SJSA1 (cell line): ENCODE measurements around the gene SMIM1. TPM values are rescaled to one million over a fixed set of nuclear protein-coding genes. Genes with fewer than 3 reads are reported as not detected.

Experiments
- DNase-seq, 2 experiments: peaks; one replicate each; pipeline ENCODE4 v3.0.0-alpha.2; 2015 to 2020; ENCODE audit warnings: low spot score in 2 of 2, low read depth in 1 of 2
- H3K27ac ChIP-seq: fragments of 250-450 bp; sonication (Bioruptor Pico); 2 replicates; pipeline ENCODE4 v1.5.1; 2020; ENCODE audit warnings: mild to moderate bottlenecking, moderate library complexity
- H3K27me3 ChIP-seq: fragments of 250-450 bp; sonication (Bioruptor Pico); replicated peaks from 2 replicates; pipeline ENCODE4 v1.5.1; 2020; ENCODE audit warnings: mild to moderate bottlenecking, moderate library complexity
- H3K36me3 ChIP-seq: fragments of 250-450 bp; sonication (Bioruptor Pico); 2 replicates; pipeline ENCODE4 v1.5.1; 2020; ENCODE audit warnings: mild to moderate bottlenecking
- H3K4me1 ChIP-seq: fragments of 250-450 bp; sonication (Bioruptor Pico); replicated peaks from 2 replicates; pipeline ENCODE4 v1.6.1; 2021; ENCODE audit warnings: mild to moderate bottlenecking
- H3K4me3 ChIP-seq: fragments of 250-450 bp; sonication (Bioruptor Pico); 2 replicates; pipeline ENCODE4 v1.5.1; 2020; ENCODE audit warnings: mild to moderate bottlenecking
- H3K9me3 ChIP-seq: fragments of 250-450 bp; sonication (Bioruptor Pico); replicated peaks from 2 replicates; pipeline ENCODE4 v1.5.1; 2020; ENCODE audit warnings: mild to moderate bottlenecking
- total RNA-seq: library from RNA; depleted of rRNA; stranded (reverse); fragments of >200 nt; shearing (Covaris generic); gene quantifications from 2 replicates; pipeline ENCODE4 v1.2.3, GENCODE V29; 2014

Gene SMIM1
- total RNA-seq, 1 experiment from 2014 or later: not detected

DNA sequence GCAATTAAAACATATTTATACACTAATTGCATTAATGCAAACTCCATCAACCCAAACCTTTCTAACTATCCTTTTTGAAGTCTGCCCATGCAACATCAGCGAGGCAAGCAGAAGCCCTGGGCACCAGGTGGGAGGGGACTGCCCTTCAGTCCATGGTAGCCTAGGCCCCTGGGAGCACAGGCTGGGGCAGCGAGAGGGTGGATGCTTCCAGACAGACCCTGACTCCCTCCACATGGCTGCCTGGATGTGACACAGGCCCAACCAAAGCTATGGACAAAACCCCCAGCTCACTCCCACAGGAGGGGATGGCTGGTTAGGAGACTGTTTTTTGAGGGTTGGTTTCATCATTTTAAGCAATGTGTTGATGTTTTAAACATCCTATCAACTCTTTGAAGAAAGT lies 41.5 kb downstream of the SMIM1 start:
- Histone ChIP-seq H3K27me3 (no peaks in the 10 kb centered on the region), H3K4me1 (no peaks in the 10 kb centered on the region), H3K9me3 (no peaks in the 10 kb centered on the region), H3K36me3 (no peaks in the 10 kb centered on the region), H3K27ac (no peak overlapping the region), H3K4me3 (no peak overlapping the region)
- no peak for DNase-seq

- DNase-seq: no peak
- no peaks in the 10 kb centered on the region for H3K27me3 ChIP-seq
- H3K27ac ChIP-seq: no peak overlapping the region
- no peaks in the 10 kb centered on the region for H3K9me3 ChIP-seq
- H3K36me3 ChIP-seq: no peaks in the 10 kb centered on the region
- H3K4me1 ChIP-seq: no peaks in the 10 kb centered on the region
- H3K4me3 ChIP-seq: no peak overlapping the region
Observed at GRCh38 chr1:3814771-3815561, 42.4 kb downstream of the SMIM1 start.

DNA sequence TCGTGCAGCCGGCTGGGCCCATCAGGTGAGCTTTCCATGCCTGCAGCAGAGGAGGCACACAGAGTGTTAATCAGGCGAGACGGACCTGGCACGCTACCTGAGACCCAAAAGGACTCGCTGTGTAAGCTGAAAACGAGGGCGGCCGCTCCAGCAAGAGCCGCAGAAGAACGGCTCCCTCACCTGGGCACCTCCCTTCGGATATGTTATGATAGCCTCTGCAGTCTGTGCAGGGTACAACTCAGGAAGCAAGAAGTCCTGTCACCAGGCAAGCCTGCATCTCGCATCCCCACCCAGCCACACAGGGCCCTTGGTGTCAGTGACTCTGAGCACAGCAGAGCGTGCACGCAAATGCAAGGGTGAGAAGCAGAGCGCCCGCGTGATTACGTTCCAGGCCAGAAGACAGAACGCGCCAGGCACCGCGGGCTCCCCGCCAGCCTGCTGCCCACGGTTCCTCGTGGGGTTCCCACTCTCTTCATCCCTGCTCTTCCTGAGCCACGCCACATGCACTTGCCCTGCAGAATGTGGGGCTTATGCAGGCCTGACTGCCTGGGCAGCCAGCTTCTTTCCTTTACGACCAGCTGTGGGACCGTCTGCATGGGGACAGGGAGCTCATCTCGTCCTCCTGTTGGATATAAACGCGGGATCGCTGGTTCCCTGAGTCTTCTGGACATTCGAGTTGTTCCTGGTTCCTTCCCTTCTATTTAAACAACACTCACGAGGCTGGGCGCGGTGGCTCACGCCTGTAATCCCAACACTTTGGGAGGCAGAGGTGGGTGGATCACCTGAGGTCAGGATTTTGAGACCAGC lies 44.0 kb downstream of the SMIM1 start:
- no peaks in the 10 kb centered on the region for H3K9me3 ChIP-seq
- DNase-seq: no peak
- no peaks in the 10 kb centered on the region for H3K4me1 ChIP-seq
- peaks cover 7% of the 10 kb centered on the region; the same call in 1 of the 2 replicates for H3K36me3 ChIP-seq
- H3K27ac ChIP-seq: no peak overlapping the region
- H3K27me3 ChIP-seq: no peaks in the 10 kb centered on the region
- no peak overlapping the region for H3K4me3 ChIP-seq

- no peak overlapping the region for H3K27ac ChIP-seq
- no peaks in the 10 kb centered on the region for H3K4me1 ChIP-seq
- no peaks in the 10 kb centered on the region for H3K27me3 ChIP-seq
- H3K4me3 ChIP-seq: no peak overlapping the region
- H3K36me3 ChIP-seq: peaks cover 7% of the 10 kb centered on the region; the same call in 1 of the 2 replicates
- no peak for DNase-seq
- H3K9me3 ChIP-seq: no peaks in the 10 kb centered on the region
Observed at GRCh38 chr1:3817138-3817740, 44.7 kb downstream of the SMIM1 start.

DNA sequence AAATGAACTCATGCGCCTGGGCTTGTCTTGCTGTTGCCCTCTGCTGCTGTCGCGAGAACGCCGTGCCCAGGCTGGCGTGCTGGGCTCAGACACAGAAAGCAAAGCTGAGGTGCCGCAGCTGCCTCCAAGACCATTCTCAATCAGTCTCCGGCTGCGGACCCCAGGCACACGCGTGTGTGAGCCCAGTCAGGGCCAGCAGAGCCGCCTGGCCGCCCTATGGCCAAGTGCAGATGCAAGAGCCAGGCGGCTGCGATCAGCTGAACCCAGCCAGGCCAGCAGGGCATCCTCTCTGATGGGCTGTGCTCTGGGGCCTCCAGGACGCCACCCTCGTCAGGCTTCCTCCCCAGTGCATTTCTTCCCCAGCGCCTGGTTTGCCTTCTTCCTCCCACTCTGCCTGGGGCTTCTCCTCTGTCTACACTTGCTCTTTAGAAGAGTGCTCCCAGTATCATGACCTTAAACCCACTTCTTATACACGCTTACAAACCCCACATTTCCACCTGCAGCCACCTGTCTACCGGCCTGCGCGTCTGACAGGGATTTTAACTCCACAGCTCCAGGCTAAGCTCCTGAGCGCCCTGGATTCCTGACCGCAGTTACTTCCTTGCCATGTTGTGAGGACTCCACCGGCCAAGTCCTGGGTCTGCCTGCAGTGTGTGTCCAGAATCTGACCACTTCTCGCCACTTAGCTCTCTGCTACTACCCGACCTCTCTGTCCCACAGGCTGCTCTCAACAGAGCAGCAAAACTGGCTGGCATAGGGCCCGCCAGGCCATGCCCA lies 45.5 kb downstream of the SMIM1 start:
- Histone ChIP-seq H3K4me3 (no peak overlapping the region), H3K4me1 (no peaks in the 10 kb centered on the region), H3K27me3 (no peaks in the 10 kb centered on the region), H3K27ac (no peak overlapping the region), H3K36me3 (peaks cover 12% of the 10 kb centered on the region), H3K9me3 (no peaks in the 10 kb centered on the region)
- DNase-seq: no peak

DNA sequence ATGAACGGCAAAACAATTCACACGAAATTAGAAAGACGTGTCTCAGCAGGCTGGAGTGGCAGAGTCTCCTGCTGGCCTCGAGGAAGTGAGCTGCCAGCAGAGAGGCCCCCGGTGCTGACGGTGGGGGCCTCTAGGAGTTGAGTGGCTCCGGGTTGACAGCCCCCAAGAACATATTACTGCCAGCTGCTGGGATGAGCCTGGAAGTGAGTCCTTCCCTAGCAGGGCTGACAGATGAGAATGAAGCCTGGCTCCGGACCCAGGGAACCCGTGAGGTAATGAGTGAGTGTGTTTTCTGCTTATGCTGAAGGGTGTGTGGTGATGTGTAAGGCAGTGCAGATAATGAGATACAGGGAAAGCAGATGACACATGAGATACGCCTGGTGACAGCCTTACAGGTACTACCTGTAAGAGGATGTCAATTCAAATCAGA lies 47.2 kb downstream of the SMIM1 start:
- no peak for DNase-seq
- Histone ChIP-seq H3K36me3 (peaks cover 17% of the 10 kb centered on the region), H3K27ac (no peak overlapping the region), H3K9me3 (no peaks in the 10 kb centered on the region), H3K4me3 (no peak overlapping the region), H3K4me1 (no peaks in the 10 kb centered on the region), H3K27me3 (no peaks in the 10 kb centered on the region)

GRCh38 chr1:3820316-3820715 lies 47.8 kb downstream of the SMIM1 start:
- no peaks in the 10 kb centered on the region for H3K4me1 ChIP-seq
- H3K27ac ChIP-seq: no peak overlapping the region
- H3K27me3 ChIP-seq: no peaks in the 10 kb centered on the region
- H3K4me3 ChIP-seq: no peak overlapping the region
- peaks cover 17% of the 10 kb centered on the region for H3K36me3 ChIP-seq
- no peaks in the 10 kb centered on the region for H3K9me3 ChIP-seq
- DNase-seq: no peak

- Histone ChIP-seq H3K4me3 (no peak overlapping the region), H3K27ac (no peak overlapping the region), H3K4me1 (no peaks in the 10 kb centered on the region), H3K36me3 (peaks cover 20% of the 10 kb centered on the region), H3K27me3 (no peaks in the 10 kb centered on the region), H3K9me3 (no peaks in the 10 kb centered on the region)
- no peak for DNase-seq
Observed at GRCh38 chr1:3821004-3821403, 48.5 kb downstream of the SMIM1 start.

- Histone ChIP-seq H3K9me3 (no peaks in the 10 kb centered on the region), H3K4me1 (no peaks in the 10 kb centered on the region), H3K36me3 (peaks cover 21% of the 10 kb centered on the region), H3K27me3 (no peaks in the 10 kb centered on the region), H3K27ac (no peak overlapping the region), H3K4me3 (no peak overlapping the region)
- DNase-seq: no peak
Observed at GRCh38 chr1:3821447-3821846, 48.9 kb downstream of the SMIM1 start.

DNA sequence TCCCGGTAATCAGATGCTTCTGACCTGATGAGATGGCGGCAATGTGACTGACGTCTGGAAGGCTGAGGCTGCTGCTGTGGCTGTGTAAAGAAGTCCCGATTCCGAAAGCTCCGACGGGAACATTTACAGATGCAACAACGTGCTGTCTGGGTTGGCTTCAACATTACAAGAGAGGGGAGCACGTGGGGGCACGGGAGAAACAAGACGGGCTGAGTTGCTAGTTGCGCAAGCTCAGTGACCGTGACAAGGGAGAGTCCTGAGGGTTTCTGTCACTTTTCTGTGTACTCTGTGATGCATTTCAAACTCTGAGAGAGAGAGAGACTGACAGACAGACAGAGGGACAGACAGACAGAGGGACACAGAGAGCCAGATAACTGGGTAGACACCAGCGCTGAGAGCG lies 49.4 kb downstream of the SMIM1 start:
- Histone ChIP-seq H3K4me3 (no peak overlapping the region), H3K36me3 (peaks cover 21% of the 10 kb centered on the region), H3K4me1 (no peaks in the 10 kb centered on the region), H3K9me3 (no peaks in the 10 kb centered on the region), H3K27ac (no peak overlapping the region), H3K27me3 (no peaks in the 10 kb centered on the region)
- DNase-seq: no peak

DNA sequence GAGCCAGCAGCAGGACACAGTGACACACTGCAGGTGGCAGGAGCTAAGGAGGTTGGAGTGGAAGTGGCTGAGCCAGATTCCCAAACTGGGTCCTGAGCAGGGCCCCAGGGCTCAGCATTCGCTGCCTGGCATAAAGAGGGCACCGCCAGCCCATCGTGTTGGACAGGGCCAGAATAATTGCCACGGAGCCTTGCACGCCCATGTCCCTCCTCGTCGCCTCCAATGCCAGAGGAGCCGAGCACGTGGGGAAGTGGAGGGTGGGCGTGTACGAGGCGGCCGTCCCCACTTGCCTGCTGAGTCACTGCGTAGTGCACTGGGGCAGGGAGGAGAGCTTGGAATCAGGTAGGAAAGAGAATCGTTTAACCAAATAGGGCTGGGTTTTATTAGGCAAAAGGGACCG lies 49.9 kb downstream of the SMIM1 start:
- H3K9me3 ChIP-seq: no peaks in the 10 kb centered on the region
- H3K4me1 ChIP-seq: no peaks in the 10 kb centered on the region
- no peak overlapping the region for H3K27ac ChIP-seq
- H3K36me3 ChIP-seq: peaks cover 21% of the 10 kb centered on the region
- no peak for DNase-seq
- H3K4me3 ChIP-seq: no peak overlapping the region
- no peaks in the 10 kb centered on the region for H3K27me3 ChIP-seq

GRCh38 chr1:3824650-3825049 lies 52.1 kb downstream of the SMIM1 start:
- no peak overlapping the region for H3K27ac ChIP-seq
- H3K36me3 ChIP-seq: peaks cover 37% of the 10 kb centered on the region
- H3K9me3 ChIP-seq: no peaks in the 10 kb centered on the region
- H3K4me3 ChIP-seq: no peak overlapping the region
- H3K27me3 ChIP-seq: no peaks in the 10 kb centered on the region
- no peak for DNase-seq
- no peaks in the 10 kb centered on the region for H3K4me1 ChIP-seq

GRCh38 chr1:3825356-3825755 lies 52.8 kb downstream of the SMIM1 start:
- H3K4me3 ChIP-seq: no peak overlapping the region
- H3K4me1 ChIP-seq: no peaks in the 10 kb centered on the region
- no peak for DNase-seq
- no peaks in the 10 kb centered on the region for H3K27me3 ChIP-seq
- no peak overlapping the region for H3K27ac ChIP-seq
- H3K36me3 ChIP-seq: peaks cover 43% of the 10 kb centered on the region
- H3K9me3 ChIP-seq: no peaks in the 10 kb centered on the region
